Mesenchymal stem cell (in vitro differentiated cells and primary cell): Measurements from ENCODE around the gene RPLP1.

Source experiments
- DNase-seq: peaks from one replicate; pipeline ENCODE4 v3.0.0-alpha.2; 2013
- H2AFZ ChIP-seq: one replicate; pipeline ENCODE4 v1.6.1; 2013; ENCODE audit warnings: low read depth, mild to moderate bottlenecking, control low read depth, inconsistent platforms, low read length, moderate library complexity
- H2AK5ac ChIP-seq: 2 replicates; pipeline ENCODE4 v1.6.1; 2013; ENCODE audit warnings: low read length, moderate library complexity, mild to moderate bottlenecking, inconsistent platforms; ENCODE audit not compliant: severe bottlenecking
- H2BK120ac ChIP-seq: one replicate; pipeline ENCODE4 v1.6.1; 2013; ENCODE audit warnings: low read depth, mild to moderate bottlenecking, inconsistent platforms, low read length, moderate library complexity
- H2BK12ac ChIP-seq, 2 experiments: one replicate each; pipeline ENCODE4 v1.6.1; 2013; ENCODE audit warnings: inconsistent platforms in 2 of 2, low read length in 2 of 2, mild to moderate bottlenecking in 2 of 2, moderate library complexity in 2 of 2, control low read depth in 1 of 2
- H2BK15ac ChIP-seq: one replicate; pipeline ENCODE4 v1.6.1; 2013; ENCODE audit warnings: mild to moderate bottlenecking, low read depth, inconsistent platforms; ENCODE audit not compliant: poor library complexity, severe bottlenecking
- H2BK5ac ChIP-seq: 2 replicates; pipeline ENCODE4 v1.6.1; 2013; ENCODE audit warnings: low read depth, mild to moderate bottlenecking, low read length, control low read depth, inconsistent platforms; ENCODE audit not compliant: poor library complexity, severe bottlenecking
- H3K14ac ChIP-seq, 2 experiments: one replicate each; pipeline ENCODE4 v1.6.1; 2013; ENCODE audit warnings: inconsistent platforms in 2 of 2, low read length in 2 of 2, control low read depth in 1 of 2, mild to moderate bottlenecking in 1 of 2, moderate library complexity in 1 of 2
- H3K18ac ChIP-seq, 2 experiments: one replicate each; pipeline ENCODE4 v1.6.1; 2013; ENCODE audit warnings: inconsistent platforms in 2 of 2, low read length in 2 of 2, control low read depth in 1 of 2, low read depth in 1 of 2, mild to moderate bottlenecking in 1 of 2
- H3K23ac ChIP-seq, 2 experiments: one replicate each; pipeline ENCODE4 v1.6.1; 2013; ENCODE audit warnings: inconsistent platforms in 2 of 2, low read length in 2 of 2, mild to moderate bottlenecking in 2 of 2, moderate library complexity in 2 of 2, control low read depth in 1 of 2
- H3K27ac ChIP-seq: 2 replicates; pipeline ENCODE4 v1.5.1; 2013; ENCODE audit warnings: mild to moderate bottlenecking, moderate library complexity, low read length, control low read depth, inconsistent platforms; ENCODE audit not compliant: poor library complexity, severe bottlenecking
- H3K27me3 ChIP-seq, 2 experiments: 2 replicates each; pipeline versions ENCODE4 v1.6.1 to v1.7.0; 2013; ENCODE audit warnings: low read length in 2 of 2, mild to moderate bottlenecking in 2 of 2, moderate library complexity in 2 of 2, control low read depth in 1 of 2, inconsistent platforms in 1 of 2; ENCODE audit not compliant: control insufficient read depth in 1 of 2, insufficient read depth in 1 of 2
- H3K36me3 ChIP-seq, 2 experiments: 2 replicates each; pipeline versions ENCODE4 v1.6.1 to v1.7.0; 2013; ENCODE audit warnings: low read length in 2 of 2, control low read depth in 1 of 2, inconsistent platforms in 1 of 2, low read depth in 1 of 2, mild to moderate bottlenecking in 1 of 2; ENCODE audit not compliant: insufficient read depth in 2 of 2, control insufficient read depth in 1 of 2
- H3K4ac ChIP-seq, 2 experiments: one replicate each; pipeline ENCODE4 v1.6.1; 2013; ENCODE audit warnings: inconsistent platforms in 2 of 2, low read length in 2 of 2, mild to moderate bottlenecking in 2 of 2, moderate library complexity in 2 of 2, control low read depth in 1 of 2, low read depth in 1 of 2
- H3K4me1 ChIP-seq: 2 replicates; pipeline ENCODE4 v1.6.1; 2013; ENCODE audit warnings: low read depth, low read length, control low read depth; ENCODE audit not compliant: control insufficient read depth, insufficient read depth
- H3K4me2 ChIP-seq: 2 replicates; pipeline ENCODE4 v1.6.1; 2013; ENCODE audit warnings: low read length, mild to moderate bottlenecking, inconsistent platforms; ENCODE audit not compliant: poor library complexity, severe bottlenecking
- H3K4me3 ChIP-seq, 2 experiments: 2 replicates each; pipeline versions ENCODE4 v1.5.1 to v1.7.0; 2013; ENCODE audit warnings: low read length in 2 of 2, mild to moderate bottlenecking in 2 of 2, control low read depth in 1 of 2, low read depth in 1 of 2; ENCODE audit not compliant: insufficient read depth in 1 of 2
- H3K79me1 ChIP-seq: replicated peaks from 2 replicates; pipeline ENCODE4 v1.6.1; 2013; ENCODE audit warnings: mild to moderate bottlenecking, control low read depth, low read length, inconsistent platforms; ENCODE audit not compliant: poor library complexity, severe bottlenecking
- H3K9ac ChIP-seq: 2 replicates; pipeline ENCODE4 v1.7.0; 2013; ENCODE audit warnings: mild to moderate bottlenecking, low read length, moderate library complexity
- H3K9me3 ChIP-seq: 2 replicates; pipeline ENCODE4 v1.7.0; 2013; ENCODE audit warnings: mild to moderate bottlenecking, low read length; ENCODE audit not compliant: control insufficient read depth
- H4K8ac ChIP-seq: one replicate; pipeline ENCODE4 v1.6.1; 2013; ENCODE audit warnings: inconsistent platforms, mild to moderate bottlenecking, low read length, moderate library complexity
- H4K91ac ChIP-seq: one replicate; pipeline ENCODE4 v1.6.1; 2013; ENCODE audit warnings: mild to moderate bottlenecking, low read length, inconsistent platforms
- WGBS: methylation state at CpG from one replicate; pipeline ENCODE4 v1.1.7; 2013; ENCODE audit warnings: mixed read lengths; 5-methylcytosine and 5-hydroxymethylcytosine counted together

Gene RPLP1

GRCh38 chr15:69497076-69497475 lies 44.5 kb downstream of the RPLP1 start:
- WGBS: no CpG with 5 or more reads among the region's 1 CpG
- no peak for DNase-seq

DNA sequence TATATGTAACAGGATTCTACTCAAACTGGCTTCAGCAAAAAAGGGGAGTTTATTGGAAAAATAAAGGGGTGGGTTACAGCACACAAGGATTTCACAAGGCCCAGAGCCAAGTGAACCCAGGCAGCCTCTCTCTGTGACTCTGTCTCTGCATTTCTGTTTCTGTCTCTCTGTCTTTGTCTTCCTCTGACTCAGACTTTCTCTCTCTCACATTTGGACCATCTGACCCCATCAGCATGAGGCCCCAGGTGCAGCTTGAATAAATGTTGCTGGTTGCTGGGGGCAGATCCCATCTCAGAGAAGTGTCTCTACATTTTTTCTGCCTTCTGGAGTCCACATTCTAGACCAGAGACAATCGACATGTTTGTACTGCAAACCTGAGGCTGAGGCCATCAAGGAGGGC lies 45.0 kb downstream of the RPLP1 start:
- no peaks in the 10 kb centered on the region for H3K36me3 ChIP-seq
- no peak overlapping the region for H4K91ac ChIP-seq
- no peak overlapping the region for H2BK12ac ChIP-seq
- no peak overlapping the region for H3K18ac ChIP-seq
- H3K4me2 ChIP-seq: no peak overlapping the region
- H3K14ac ChIP-seq: no peak overlapping the region
- no peak overlapping the region for H2AK5ac ChIP-seq
- no peak for DNase-seq
- peaks cover 12 to 45% of the 10 kb centered on the region in 2 experiments for H3K27me3 ChIP-seq
- no peak overlapping the region for H3K9ac ChIP-seq
- no peak overlapping the region for H2BK15ac ChIP-seq
- H3K4ac ChIP-seq: no peak overlapping the region
- no peak overlapping the region for H2AFZ ChIP-seq
- no peaks in the 10 kb centered on the region for H3K9me3 ChIP-seq
- H3K4me3 ChIP-seq: no peak overlapping the region
- H4K8ac ChIP-seq: no peak overlapping the region
- H2BK120ac ChIP-seq: no peak overlapping the region
- WGBS: 100% methylated on average over 1 of the region's 1 CpG
- no peak overlapping the region for H3K27ac ChIP-seq
- peaks cover 5% of the 10 kb centered on the region for H3K4me1 ChIP-seq
- no peak overlapping the region for H2BK5ac ChIP-seq
- no peaks in the 10 kb centered on the region for H3K79me1 ChIP-seq
- H3K23ac ChIP-seq: no peak overlapping the region

More at GRCh38 chr15:69497076-69497475, 44.5 kb downstream of the RPLP1 start:
- Histone ChIP-seq H3K79me1 (no peaks in the 10 kb centered on the region), H3K23ac (no peak overlapping the region), H2BK12ac (no peak overlapping the region), H2BK15ac (no peak overlapping the region), H3K9ac (no peak overlapping the region), H3K9me3 (no peaks in the 10 kb centered on the region), H3K27ac (no peak overlapping the region), H3K4me1 (peaks cover 5% of the 10 kb centered on the region), H3K4ac (no peak overlapping the region), H4K8ac (no peak overlapping the region), H3K14ac (no peak overlapping the region), H2AK5ac (no peak overlapping the region), H2BK120ac (no peak overlapping the region), H3K4me3 (no peak overlapping the region), H3K36me3 (no peaks in the 10 kb centered on the region), H3K4me2 (no peak overlapping the region), H3K27me3 (peaks cover 12 to 45% of the 10 kb centered on the region in 2 experiments), H2AFZ (no peak overlapping the region), H4K91ac (no peak overlapping the region), H3K18ac (no peak overlapping the region), H2BK5ac (no peak overlapping the region)

GRCh38 chr15:69498282-69498681 lies 45.7 kb downstream of the RPLP1 start:
- Histone ChIP-seq H2AFZ (no peak overlapping the region), H3K9me3 (no peaks in the 10 kb centered on the region), H3K4me2 (no peak overlapping the region), H3K4me3 (no peak overlapping the region), H3K23ac (no peak overlapping the region), H3K9ac (no peak overlapping the region), H3K27me3 (peaks cover 11 to 49% of the 10 kb centered on the region in 2 experiments), H3K4ac (no peak overlapping the region), H2BK12ac (no peak overlapping the region), H4K91ac (no peak overlapping the region), H2AK5ac (no peak overlapping the region), H3K79me1 (no peaks in the 10 kb centered on the region), H3K27ac (no peak overlapping the region), H2BK5ac (no peak overlapping the region), H4K8ac (no peak overlapping the region), H3K14ac (no peak overlapping the region), H2BK120ac (no peak overlapping the region), H2BK15ac (no peak overlapping the region), H3K36me3 (no peaks in the 10 kb centered on the region), H3K18ac (no peak overlapping the region), H3K4me1 (peaks cover 5% of the 10 kb centered on the region)
- WGBS: 88% methylated on average over 12 of the region's 15 CpGs
- DNase-seq: no peak

DNA sequence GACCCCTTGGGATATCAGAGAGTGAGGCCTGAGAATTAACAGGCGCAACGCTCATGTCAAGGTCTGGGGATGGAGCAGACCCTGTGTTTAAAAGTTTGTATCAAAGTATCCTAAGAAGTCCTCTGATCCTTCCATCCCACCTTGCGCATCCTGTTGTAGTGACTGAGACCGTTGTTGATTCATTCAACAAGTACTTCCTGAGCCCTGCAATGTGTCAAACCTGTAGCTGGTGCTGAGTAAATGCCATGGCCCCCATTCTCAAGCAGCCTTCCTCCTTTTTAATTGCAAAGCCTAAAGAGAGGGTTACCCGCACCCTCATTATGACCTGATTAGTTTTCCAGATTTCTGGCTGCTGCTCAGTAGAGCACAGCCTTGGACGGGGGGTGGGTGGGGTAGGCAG lies 46.4 kb downstream of the RPLP1 start:
- no peak overlapping the region for H3K18ac ChIP-seq

More for the DNA sequence above, 46.4 kb downstream of the RPLP1 start:
- Histone ChIP-seq H4K8ac (no peak overlapping the region), H3K23ac (no peak overlapping the region), H2AFZ (no peak overlapping the region), H3K14ac (no peak overlapping the region), H3K79me1 (no peaks in the 10 kb centered on the region), H3K27ac (no peak overlapping the region), H2BK12ac (no peak overlapping the region), H3K27me3 (peaks cover 10 to 56% of the 10 kb centered on the region in 2 experiments), H3K36me3 (no peaks in the 10 kb centered on the region), H2AK5ac (no peak overlapping the region), H3K4me3 (no peak overlapping the region), H3K9ac (no peak overlapping the region), H4K91ac (no peak overlapping the region), H2BK5ac (no peak overlapping the region), H3K4me1 (peaks cover 3% of the 10 kb centered on the region), H3K4me2 (no peak overlapping the region), H2BK15ac (no peak overlapping the region), H3K4ac (no peak overlapping the region), H2BK120ac (no peak overlapping the region), H3K9me3 (no peaks in the 10 kb centered on the region)
- no peak for DNase-seq
- 85% methylated on average over 6 of the region's 6 CpGs for WGBS
